Activated CD4-positive, alpha-beta T cell treated with anti-CD3 and anti-CD28 coated beads, Interleukin-2, amount 10 ng/mL, durations not matched to agents 7 days and 5 days (primary cell): ENCODE results near the gene CCNY. TPM values are rescaled to one million over a fixed set of nuclear protein-coding genes. Genes with fewer than 3 reads are reported as not detected.

Experiments used
- CTCF ChIA-PET: fragments of 350-600 bp; sonication (Branson Sonifier 250); formaldehyde crosslinking; loops from one replicate; lab custom pipeline; 2021; ENCODE audit warnings: antibody characterized with exemption; lab: Charles Lee
- POLR2A ChIA-PET: fragments of 350-600 bp; sonication (Branson Sonifier 250); formaldehyde crosslinking; loops from one replicate; lab custom pipeline; 2021; ENCODE audit warnings: antibody characterized with exemption; lab: Charles Lee
- DNase-seq: peaks from one replicate; pipeline ENCODE4 v3.0.0-alpha.2; 2020
- H3K27ac Mint-ChIP-seq: one replicate; pipeline ENCODE4 v1.8.0; 2021; ENCODE audit warnings: mild to moderate bottlenecking, moderate library complexity, mixed read lengths
- H3K27me3 Mint-ChIP-seq: one replicate; pipeline ENCODE4 v1.8.0; 2021; ENCODE audit warnings: mixed read lengths
- H3K36me3 Mint-ChIP-seq: one replicate; pipeline ENCODE4 v1.8.0; 2021; ENCODE audit warnings: low read depth, mixed read lengths
- H3K4me1 Mint-ChIP-seq: one replicate; pipeline ENCODE4 v1.8.0; 2021; ENCODE audit warnings: mixed read lengths
- H3K4me3 Mint-ChIP-seq: one replicate; pipeline ENCODE4 v1.8.0; 2021; ENCODE audit warnings: mild to moderate bottlenecking, moderate library complexity, mixed read lengths
- H3K9me3 Mint-ChIP-seq: one replicate; pipeline ENCODE4 v1.8.0; 2021; ENCODE audit warnings: mixed read lengths
- total RNA-seq, 2 experiments: library from RNA; stranded (reverse); gene quantifications; one replicate each; pipeline ENCODE4 v1.2.3, GENCODE V29; 2021

Gene CCNY
- total RNA-seq, 2 experiments from 2014 or later = 67.4 to 76.4 TPM

DNA sequence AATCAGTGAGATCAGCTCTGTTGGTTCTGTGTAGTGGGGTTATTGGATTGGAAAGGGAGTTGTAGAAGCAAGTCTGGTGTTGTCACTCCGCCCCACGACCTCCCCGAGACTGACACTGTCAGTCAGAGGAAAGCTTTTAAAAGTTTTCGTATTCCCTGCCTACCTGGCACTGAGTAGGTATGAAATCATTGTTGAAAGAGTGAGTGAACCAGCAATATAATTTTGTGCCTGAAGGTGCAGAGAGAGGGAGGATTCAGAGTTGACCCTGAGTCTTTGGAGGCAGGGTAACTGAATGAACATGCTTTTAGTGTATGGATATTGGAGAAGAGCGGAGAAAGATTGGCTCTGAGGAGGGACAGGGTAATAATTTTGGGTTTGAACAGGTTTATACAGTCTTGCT lies 27.3 kb downstream of the CCNY start:
- no peak for DNase-seq
- Mint-ChIP-seq H3K36me3 (peaks cover 6% of the 10 kb centered on the region), H3K4me1 (peaks cover 22% of the 10 kb centered on the region), H3K27ac (no peak overlapping the region), H3K9me3 (no peaks in the 10 kb centered on the region), H3K4me3 (no peak overlapping the region), H3K27me3 (no peaks in the 10 kb centered on the region)
- ChIA-PET POLR2A (no interaction called here), CTCF (interaction anchor here (1.5 kb wide), 1 partner anchor 30 kb away, joined by 3 read pairs; no protein-coding TSS in a partner anchor)

DNA sequence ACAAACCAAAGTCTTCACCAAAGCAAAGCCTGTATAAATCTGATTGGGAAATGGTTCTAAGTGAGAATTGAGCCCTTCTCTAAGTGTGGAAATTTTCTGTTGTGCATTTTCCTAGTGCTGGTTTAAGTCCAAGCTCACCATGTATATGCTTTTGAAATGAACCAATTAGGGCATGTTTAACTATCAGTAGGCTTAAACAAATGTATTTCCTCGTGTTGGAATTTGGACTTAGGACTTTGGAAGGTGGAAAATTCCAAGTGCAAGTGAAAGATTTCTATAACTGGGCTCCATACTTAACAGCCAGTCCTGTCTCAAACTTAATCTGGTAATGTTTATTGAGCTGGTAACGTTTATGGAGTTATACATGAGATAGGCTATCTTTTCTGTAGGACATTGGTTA lies 28.5 kb downstream of the CCNY start:
- POLR2A ChIA-PET = no interaction called here
- Mint-ChIP-seq H3K4me3 (no peak overlapping the region), H3K36me3 (peaks cover 3% of the 10 kb centered on the region), H3K27ac (no peak overlapping the region), H3K27me3 (no peaks in the 10 kb centered on the region), H3K4me1 (peaks cover 29% of the 10 kb centered on the region), H3K9me3 (no peaks in the 10 kb centered on the region)
- CTCF ChIA-PET = interaction anchor here (1.3 kb wide), 1 partner anchor 10 kb away, joined by 5 read pairs; no protein-coding TSS in a partner anchor
- DNase-seq = no peak

DNA sequence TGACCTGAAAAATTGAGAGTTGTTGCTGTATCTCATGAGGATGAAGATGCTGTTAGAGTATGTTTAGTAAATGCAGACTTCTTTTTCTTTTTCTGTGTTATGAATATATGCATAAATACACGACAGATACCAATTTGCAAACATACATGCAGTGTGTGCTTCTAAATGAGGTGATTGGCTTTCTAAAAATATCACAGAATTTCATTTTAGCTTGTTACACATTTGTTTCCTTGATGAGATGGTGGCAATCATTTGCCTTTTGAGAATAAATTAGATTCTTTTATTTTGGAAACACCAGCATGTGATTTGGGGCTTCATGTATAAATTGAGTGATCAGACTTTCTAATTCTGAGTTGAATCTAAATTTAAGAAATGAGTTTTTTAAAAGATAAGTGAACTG lies 29.7 kb downstream of the CCNY start:
- no peak overlapping the region for H3K27ac Mint-ChIP-seq
- ChIA-PET POLR2A (no interaction called here), CTCF (no interaction called here)
- H3K27me3 Mint-ChIP-seq = no peaks in the 10 kb centered on the region
- peaks cover 30% of the 10 kb centered on the region for H3K4me1 Mint-ChIP-seq
- H3K4me3 Mint-ChIP-seq = no peak overlapping the region
- DNase-seq = no peak
- no peaks in the 10 kb centered on the region for H3K9me3 Mint-ChIP-seq
- H3K36me3 Mint-ChIP-seq = peaks cover 3% of the 10 kb centered on the region

DNA sequence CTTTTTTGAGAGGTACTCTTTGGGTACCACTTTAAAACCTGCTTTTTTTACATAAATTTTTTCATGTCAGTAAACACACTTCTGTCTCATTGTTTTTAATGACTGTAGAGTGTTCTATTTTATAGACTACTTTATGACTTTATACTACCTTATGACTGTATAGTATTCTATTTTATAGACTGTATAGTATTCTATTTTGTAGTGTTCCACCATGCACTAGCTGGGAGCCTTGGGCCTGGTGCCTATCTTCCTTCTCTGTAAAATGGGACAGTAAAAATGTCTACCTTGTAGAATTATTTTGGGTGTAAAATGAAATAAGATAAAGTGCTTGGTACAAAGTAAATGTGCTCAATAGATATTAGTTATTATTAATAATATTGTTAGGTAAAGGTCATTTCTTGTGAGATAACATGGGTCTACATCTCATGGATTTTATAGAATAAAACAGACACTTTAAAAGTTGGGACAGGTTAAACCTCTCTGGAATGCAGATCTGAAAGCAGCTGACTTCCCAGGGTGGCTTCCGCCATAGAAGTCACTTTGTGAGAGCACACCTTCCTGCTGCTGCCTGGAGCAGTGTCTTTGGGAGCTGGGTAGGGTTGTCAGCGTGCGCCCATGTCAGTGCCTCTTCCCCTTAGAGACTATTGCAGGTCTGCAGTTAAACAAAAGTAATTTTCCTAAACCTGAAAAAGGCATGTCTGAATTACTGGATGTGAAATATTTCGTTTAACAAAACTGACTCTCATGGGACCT lies 31.0 kb downstream of the CCNY start:
- POLR2A ChIA-PET = no interaction called here
- CTCF ChIA-PET = no interaction called here
- H3K9me3 Mint-ChIP-seq = no peaks in the 10 kb centered on the region
- peaks cover 40% of the 10 kb centered on the region for H3K4me1 Mint-ChIP-seq
- no peak for DNase-seq
- no peak overlapping the region for H3K27ac Mint-ChIP-seq
- H3K4me3 Mint-ChIP-seq = no peak overlapping the region
- H3K36me3 Mint-ChIP-seq = peaks cover 7% of the 10 kb centered on the region
- no peaks in the 10 kb centered on the region for H3K27me3 Mint-ChIP-seq

DNA sequence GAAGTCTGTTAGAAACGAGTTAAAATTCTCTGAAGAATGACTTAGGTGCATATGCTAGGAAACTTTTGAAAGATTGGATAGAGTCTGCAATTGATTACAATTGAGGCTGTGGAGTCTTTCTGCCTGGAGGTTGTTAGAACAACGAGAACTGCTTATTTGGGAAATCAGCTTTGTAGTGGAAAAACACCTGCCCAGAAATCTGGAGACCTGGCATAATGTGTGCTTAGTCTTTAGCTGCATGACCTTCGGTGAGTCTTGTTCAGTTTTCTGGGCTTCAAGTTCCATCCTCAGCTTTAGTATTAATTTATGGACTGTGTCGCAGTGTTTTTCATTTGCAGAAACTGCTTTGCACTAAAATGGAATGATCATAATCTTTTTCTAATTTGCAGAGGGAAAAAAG lies 31.7 kb downstream of the CCNY start:
- H3K9me3 Mint-ChIP-seq = no peaks in the 10 kb centered on the region
- CTCF ChIA-PET = no interaction called here
- peaks cover 10% of the 10 kb centered on the region for H3K36me3 Mint-ChIP-seq
- no peak overlapping the region for H3K4me3 Mint-ChIP-seq
- peaks cover 46% of the 10 kb centered on the region for H3K4me1 Mint-ChIP-seq
- H3K27ac Mint-ChIP-seq = no peak overlapping the region
- DNase-seq = no peak
- no peaks in the 10 kb centered on the region for H3K27me3 Mint-ChIP-seq
- POLR2A ChIA-PET = no interaction called here

DNA sequence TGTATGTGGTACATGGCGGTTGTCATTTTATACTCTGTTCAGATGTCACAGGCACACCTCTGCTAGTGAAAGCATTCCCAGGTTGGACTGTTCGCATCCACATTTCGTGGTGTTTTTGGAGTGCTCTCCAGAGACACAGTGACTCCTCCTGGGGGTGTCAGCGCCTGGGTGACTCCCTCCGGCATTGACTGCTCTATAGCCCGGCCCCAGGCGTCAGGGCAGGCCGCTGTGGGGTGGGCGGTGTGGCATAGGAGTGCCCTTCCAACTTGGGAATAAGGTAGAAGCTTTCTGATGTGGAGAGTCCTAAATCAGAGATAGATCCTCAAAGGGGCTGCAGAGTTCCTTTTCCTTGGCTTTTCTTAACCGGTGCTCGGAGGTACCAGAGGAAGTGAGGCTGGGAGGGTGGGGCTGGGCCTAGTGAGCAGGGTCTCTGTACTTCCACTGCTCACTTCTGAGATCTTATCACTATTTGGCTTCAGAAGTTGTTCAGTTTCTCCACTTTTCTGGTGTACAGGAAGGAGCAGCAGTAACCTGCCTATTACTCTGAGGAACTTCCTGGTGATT lies 32.3 kb downstream of the CCNY start:
- H3K36me3 Mint-ChIP-seq = peaks cover 10% of the 10 kb centered on the region
- no peak for DNase-seq
- H3K4me1 Mint-ChIP-seq = peaks cover 45% of the 10 kb centered on the region
- CTCF ChIA-PET = no interaction called here
- peak overlapping the region; percentile 51 for H3K27ac Mint-ChIP-seq
- no peaks in the 10 kb centered on the region for H3K9me3 Mint-ChIP-seq
- H3K27me3 Mint-ChIP-seq = no peaks in the 10 kb centered on the region
- POLR2A ChIA-PET = no interaction called here
- H3K4me3 Mint-ChIP-seq = no peak overlapping the region

DNA sequence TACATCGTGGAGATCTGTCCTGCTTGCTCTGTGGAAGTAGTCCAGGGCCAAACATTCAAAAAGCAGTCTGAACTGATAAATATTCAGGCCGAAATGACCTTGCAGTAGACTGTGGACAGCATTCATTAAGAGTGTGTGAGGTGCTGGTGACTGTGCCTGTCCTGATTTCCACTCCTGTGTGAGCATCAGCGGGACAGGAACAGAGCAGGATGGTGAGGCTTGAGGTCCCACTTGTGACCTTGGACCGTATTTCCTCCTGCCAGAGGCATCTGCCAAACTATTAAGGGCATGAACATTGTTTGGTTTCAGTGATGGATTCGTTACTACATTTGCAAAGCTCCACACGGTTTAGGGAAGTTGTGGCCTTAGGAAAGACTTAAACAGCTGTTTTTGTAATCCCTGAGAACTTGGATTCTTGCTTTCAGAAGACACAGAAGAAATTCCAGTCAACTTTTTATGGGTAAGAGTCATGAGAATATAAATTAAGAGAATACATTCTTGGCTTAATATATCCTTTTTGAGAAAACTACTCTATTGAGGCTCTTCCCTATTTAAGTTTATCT lies 32.8 kb downstream of the CCNY start:
- ChIA-PET CTCF (interaction anchor here (0.6 kb wide), 1 partner anchor 449 kb away, joined by 3 read pairs; no protein-coding TSS in a partner anchor), POLR2A (interaction anchor here (0.6 kb wide), 1 partner anchor 382 kb away, joined by 3 read pairs; no protein-coding TSS in a partner anchor)
- Mint-ChIP-seq H3K4me3 (no peak overlapping the region), H3K9me3 (no peaks in the 10 kb centered on the region), H3K4me1 (peaks cover 41% of the 10 kb centered on the region), H3K27me3 (no peaks in the 10 kb centered on the region), H3K27ac (peak overlapping the region; percentile 51), H3K36me3 (peaks cover 10% of the 10 kb centered on the region)
- no peak for DNase-seq

DNA sequence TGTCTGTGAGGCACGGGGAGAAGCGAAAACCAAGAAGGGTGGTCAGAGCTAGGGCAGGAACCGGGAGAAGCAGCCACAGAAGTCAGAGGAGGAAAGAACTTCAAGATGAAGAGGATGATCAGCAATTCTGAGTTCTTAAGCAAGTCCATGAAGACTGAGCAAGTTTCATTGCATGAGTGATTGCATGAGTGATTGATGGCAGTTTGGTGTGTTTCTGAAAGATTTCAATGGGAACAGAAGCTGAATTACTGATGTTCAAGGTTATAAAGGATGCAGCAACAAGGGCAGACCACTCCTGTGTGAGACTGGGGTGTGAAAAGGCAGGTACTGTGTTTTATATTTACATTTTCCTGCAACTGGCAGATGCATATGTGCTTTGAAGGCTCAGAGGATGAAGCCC lies 35.4 kb downstream of the CCNY start:
- peaks cover 57% of the 10 kb centered on the region for H3K4me1 Mint-ChIP-seq
- H3K4me3 Mint-ChIP-seq = no peak overlapping the region
- ChIA-PET POLR2A (no interaction called here), CTCF (no interaction called here)
- no peaks in the 10 kb centered on the region for H3K27me3 Mint-ChIP-seq
- no peak for DNase-seq
- H3K36me3 Mint-ChIP-seq = peaks cover 10% of the 10 kb centered on the region
- H3K27ac Mint-ChIP-seq = no peak overlapping the region
- H3K9me3 Mint-ChIP-seq = no peaks in the 10 kb centered on the region

DNA sequence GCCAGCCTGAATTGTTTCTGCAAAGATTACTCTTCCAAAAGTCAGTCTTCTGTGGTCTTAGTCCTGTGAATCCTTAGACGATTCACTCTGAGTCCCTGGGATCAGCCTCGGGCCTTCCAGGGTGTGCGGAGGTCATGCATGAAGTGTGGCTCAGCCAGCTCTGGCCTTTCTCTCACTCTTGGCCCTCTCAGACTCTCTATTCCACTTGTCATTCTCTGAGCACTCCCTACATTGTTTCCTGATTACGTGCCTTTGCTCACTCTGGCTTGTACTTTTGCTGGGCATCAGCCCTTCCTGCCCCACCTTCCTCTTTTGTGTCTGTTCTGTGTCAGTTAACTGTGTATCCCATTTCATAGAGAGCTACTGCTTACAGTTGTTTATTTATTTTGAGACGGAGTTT lies 36.0 kb downstream of the CCNY start:
- ChIA-PET POLR2A (no interaction called here), CTCF (no interaction called here)
- Mint-ChIP-seq H3K4me1 (peaks cover 57% of the 10 kb centered on the region), H3K27ac (no peak overlapping the region), H3K9me3 (no peaks in the 10 kb centered on the region), H3K36me3 (peaks cover 10% of the 10 kb centered on the region), H3K27me3 (no peaks in the 10 kb centered on the region), H3K4me3 (no peak overlapping the region)
- DNase-seq = no peak

DNA sequence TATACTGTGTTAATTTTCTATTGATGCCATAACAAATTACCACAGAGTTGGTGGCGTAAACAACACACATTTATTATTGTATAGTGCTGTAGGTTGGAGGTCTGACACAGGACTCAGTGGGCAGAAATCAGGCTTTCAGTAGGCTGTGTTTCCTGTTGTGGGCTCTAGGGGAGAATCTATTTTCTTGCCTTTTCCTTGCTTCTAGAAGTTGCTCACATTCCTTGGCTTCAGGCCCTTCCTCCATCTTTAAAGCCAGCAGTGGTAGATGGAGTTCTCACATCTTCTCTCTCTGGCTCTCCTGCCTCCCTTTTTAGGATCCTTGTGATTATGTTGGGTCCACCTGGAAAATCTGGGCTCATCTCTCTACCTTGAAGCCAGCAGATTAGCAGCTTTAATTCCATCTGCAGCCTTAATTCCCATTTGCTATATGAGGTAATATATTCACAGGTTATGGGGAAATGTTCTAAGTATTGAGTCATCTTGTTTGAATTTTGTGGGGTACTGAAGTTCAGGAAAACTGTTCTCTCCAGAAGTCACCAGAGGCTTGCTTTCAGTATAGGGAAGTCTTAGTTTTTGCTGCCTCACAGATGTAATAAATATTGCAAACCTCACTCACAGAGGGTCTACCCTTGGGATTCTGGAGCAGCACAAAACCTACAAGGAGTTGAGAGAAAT lies 38.9 kb downstream of the CCNY start:
- Mint-ChIP-seq H3K4me1 (peaks cover 64% of the 10 kb centered on the region), H3K27me3 (no peaks in the 10 kb centered on the region), H3K9me3 (no peaks in the 10 kb centered on the region), H3K27ac (no peak overlapping the region), H3K4me3 (no peak overlapping the region), H3K36me3 (peaks cover 10% of the 10 kb centered on the region)
- POLR2A ChIA-PET = no interaction called here
- no peak for DNase-seq
- CTCF ChIA-PET = no interaction called here

DNA sequence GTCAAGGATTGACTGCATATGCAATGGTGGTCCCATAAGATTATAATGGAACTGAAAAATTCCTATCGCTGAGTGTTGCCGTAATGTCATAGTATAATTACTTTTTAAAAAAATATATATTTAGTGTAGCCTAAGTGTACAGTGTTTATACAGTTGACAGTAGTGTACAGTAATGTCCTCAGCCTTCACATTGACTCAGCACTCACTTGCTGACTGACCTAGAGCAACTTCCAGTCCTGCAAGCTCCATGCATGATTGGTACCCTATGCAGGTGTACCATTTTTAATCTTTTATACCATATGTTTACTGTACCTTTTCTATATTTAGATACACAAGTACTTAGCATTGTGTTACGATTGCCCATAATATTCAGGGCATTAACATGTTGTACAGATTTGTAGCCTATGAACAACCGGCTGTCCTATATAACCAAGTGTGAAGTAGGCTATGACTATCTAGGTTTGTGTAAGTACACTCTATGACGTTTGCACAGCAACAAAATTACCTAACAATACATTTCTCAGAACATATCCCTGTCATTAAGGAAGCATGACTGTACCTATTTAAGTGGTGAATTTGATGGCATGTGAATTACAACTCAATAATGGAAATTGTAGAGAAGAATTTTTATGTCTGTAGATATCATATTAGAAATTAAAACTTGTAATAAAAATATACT lies 40.9 kb downstream of the CCNY start:
- Mint-ChIP-seq H3K27ac (no peak overlapping the region), H3K4me3 (no peak overlapping the region), H3K9me3 (no peaks in the 10 kb centered on the region), H3K4me1 (peaks cover 53% of the 10 kb centered on the region), H3K27me3 (no peaks in the 10 kb centered on the region), H3K36me3 (peaks cover 4% of the 10 kb centered on the region)
- POLR2A ChIA-PET = no interaction called here
- no peak for DNase-seq
- CTCF ChIA-PET = no interaction called here

DNA sequence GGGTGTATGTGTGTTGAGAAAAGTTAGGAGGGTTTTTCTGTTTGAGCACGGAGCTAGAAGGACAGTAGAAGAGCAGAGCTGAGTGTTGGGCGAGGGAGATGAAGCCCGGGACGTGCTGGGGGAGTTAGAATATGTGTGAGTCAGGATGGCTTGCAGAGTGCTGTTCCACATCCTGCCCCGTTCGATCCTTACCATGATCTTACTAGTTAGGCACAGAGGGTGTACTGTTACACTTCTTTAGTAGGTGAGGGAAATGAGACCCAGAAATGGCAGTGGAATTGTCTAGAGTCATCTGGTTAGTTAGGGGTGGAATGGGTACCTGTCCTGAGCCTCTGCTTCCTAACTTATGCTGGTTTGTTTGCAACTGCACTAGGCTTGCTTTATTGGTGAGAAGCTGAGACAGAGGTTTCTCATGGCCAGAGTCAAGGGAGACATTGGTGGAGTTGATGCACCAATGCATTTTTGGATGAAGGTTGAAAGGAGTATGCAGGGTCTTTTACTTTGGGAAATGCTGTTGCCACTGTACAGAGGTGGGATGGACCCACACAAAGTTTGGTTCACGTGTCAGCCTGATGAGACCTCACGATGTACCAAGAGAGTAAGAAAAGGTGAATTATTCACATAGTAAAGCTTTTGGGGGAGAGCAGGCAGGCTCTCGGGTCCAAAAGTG lies 42.4 kb downstream of the CCNY start:
- peak overlapping the region; percentile 76 for H3K27ac Mint-ChIP-seq
- H3K9me3 Mint-ChIP-seq = no peaks in the 10 kb centered on the region
- H3K4me1 Mint-ChIP-seq = peaks cover 44% of the 10 kb centered on the region
- no peak overlapping the region for H3K4me3 Mint-ChIP-seq
- ChIA-PET POLR2A (no interaction called here), CTCF (interaction anchor here (0.6 kb wide), 1 partner anchor 8 kb away, joined by 3 read pairs; no protein-coding TSS in a partner anchor)
- DNase-seq = peak; percentile 11
- no peaks in the 10 kb centered on the region for H3K36me3 Mint-ChIP-seq
- no peaks in the 10 kb centered on the region for H3K27me3 Mint-ChIP-seq
